Gastroesophageal sphincter (tissue), 4 donors: ENCODE results near the gene ADAM22. TPM values are rescaled to one million over a fixed set of nuclear protein-coding genes. Genes with fewer than 3 reads are reported as not detected.
A peak's percentile ranks its signal among the peaks of the same experiment; 100 is the strongest.

ENCODE experiments used
- ATAC-seq: fragments of 150-250 bp; one replicate; pipeline ENCODE4 v1.9.1; 2016; ENCODE audit warnings: mild to moderate bottlenecking, moderate library complexity
- H3K27ac ChIP-seq, 4 donors: fragments of 200-600 bp; sonication (generic) in 3 of 4; 1 replicate in 3 of 4; 2 replicates in 1 of 4; pipeline ENCODE4 v1.5.1; 2016 to 2019
- H3K27me3 ChIP-seq: fragments of 200-600 bp; sonication (generic); one replicate; pipeline ENCODE4 v1.5.1; 2019
- H3K36me3 ChIP-seq, 2 donors: fragments of 200-600 bp; sonication (generic); one replicate each; pipeline ENCODE4 v1.5.1; 2019; ENCODE audit warnings: control low read depth in 1 of 2
- H3K4me1 ChIP-seq, 3 donors: fragments of 200-600 bp; sonication (generic); 1 replicate in 2 of 3; 2 replicates in 1 of 3; pipeline ENCODE4 v1.5.1; 2016 to 2019; ENCODE audit warnings: control low read depth in 2 of 3
- H3K4me3 ChIP-seq, 2 donors: fragments of 200-600 bp; sonication (generic); one replicate each; pipeline ENCODE4 v1.5.1; 2019; ENCODE audit warnings: mild to moderate bottlenecking in 1 of 2, moderate library complexity in 1 of 2
- H3K9me3 ChIP-seq, 3 donors: fragments of 200-600 bp; sonication (generic); one replicate each; pipeline ENCODE4 v1.5.1; 2017 to 2019; ENCODE audit warnings: control low read depth in 2 of 3
- EP300 ChIP-seq: sonication (generic); formaldehyde crosslinking; IDR thresholded peaks from one replicate; pipeline ENCODE4 v1.6.1; 2017; ENCODE audit warnings: antibody characterized with exemption, mild to moderate bottlenecking
- POLR2A ChIP-seq, 2 donors: fragments of 450-650 bp; IDR thresholded peaks; one replicate each; pipeline ENCODE4 v1.6.1; 2017; ENCODE audit warnings: antibody characterized with exemption in 2 of 2, mild to moderate bottlenecking in 2 of 2, moderate library complexity in 1 of 2
- POLR2AphosphoS5 ChIP-seq: sonication (generic); formaldehyde crosslinking; IDR thresholded peaks from one replicate; pipeline ENCODE4 v1.6.1; 2017; ENCODE audit warnings: antibody characterized with exemption
- WGBS, 2 donors: methylation state at CpG; one replicate each; pipeline ENCODE4 v1.1.5; 2018; ENCODE audit warnings: low coverage in 1 of 2; 5-methylcytosine and 5-hydroxymethylcytosine counted together
- total RNA-seq, 4 donors: library from RNA; depleted of rRNA; stranded (reverse); fragments of >200 nt; gene quantifications; one replicate each; pipeline ENCODE4 v1.1.0, GENCODE V29; 2016
- TF ChIP-seq, protein P1 (sequence below), 4 experiments: fragments of 200-600 bp in 2 of 4; fragments of 450-650 bp in 2 of 4; sonication (generic) in 1 of 4; IDR thresholded peaks; one replicate each; pipeline ENCODE4 v1.5.1; 2017 to 2019; ENCODE audit warnings: antibody characterized with exemption in 4 of 4, mild to moderate bottlenecking in 2 of 4, moderate library complexity in 2 of 4

The ADAM22 gene
- total RNA-seq, 4 donors from 2014 or later, result 1.1 to 3.6 (median 1.7) TPM

DNA sequence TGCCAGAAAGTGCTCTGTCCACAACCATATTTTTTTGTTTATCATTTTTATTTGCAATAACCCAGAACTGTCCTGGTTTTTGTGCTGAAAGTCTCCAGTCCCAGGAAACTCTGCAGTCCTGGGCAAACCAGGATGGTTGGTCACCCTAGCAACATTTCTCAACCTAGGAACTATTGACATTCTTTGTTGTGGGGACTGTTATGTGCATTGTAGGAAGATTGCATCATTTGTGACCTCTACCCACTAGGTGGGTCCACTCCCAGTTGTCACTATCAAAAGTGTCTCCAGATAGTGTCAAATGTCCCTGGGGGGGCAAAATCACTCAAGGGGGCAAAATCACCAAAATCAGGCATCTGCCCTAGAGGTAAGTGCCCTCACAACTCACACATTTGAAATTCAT is 299.8 kb downstream of the ADAM22 start:
- no peak for ATAC-seq
- Histone ChIP-seq H3K4me3 (no peak overlapping the region), H3K27me3 (peaks cover 6% of the 10 kb centered on the region), H3K27ac (no peak overlapping the region), H3K36me3 (no peaks in the 10 kb centered on the region), H3K4me1 (no peaks in the 10 kb centered on the region), H3K9me3 (peaks cover 0 to 7% (median 0%) of the 10 kb centered on the region in 3 donors)
- TF ChIP-seq POLR2AphosphoS5 (no peak), EP300 (no peak), POLR2A (IDR thresholded peaks at IDR 0.05) (no peak)
- TF ChIP-seq, protein P1, sequence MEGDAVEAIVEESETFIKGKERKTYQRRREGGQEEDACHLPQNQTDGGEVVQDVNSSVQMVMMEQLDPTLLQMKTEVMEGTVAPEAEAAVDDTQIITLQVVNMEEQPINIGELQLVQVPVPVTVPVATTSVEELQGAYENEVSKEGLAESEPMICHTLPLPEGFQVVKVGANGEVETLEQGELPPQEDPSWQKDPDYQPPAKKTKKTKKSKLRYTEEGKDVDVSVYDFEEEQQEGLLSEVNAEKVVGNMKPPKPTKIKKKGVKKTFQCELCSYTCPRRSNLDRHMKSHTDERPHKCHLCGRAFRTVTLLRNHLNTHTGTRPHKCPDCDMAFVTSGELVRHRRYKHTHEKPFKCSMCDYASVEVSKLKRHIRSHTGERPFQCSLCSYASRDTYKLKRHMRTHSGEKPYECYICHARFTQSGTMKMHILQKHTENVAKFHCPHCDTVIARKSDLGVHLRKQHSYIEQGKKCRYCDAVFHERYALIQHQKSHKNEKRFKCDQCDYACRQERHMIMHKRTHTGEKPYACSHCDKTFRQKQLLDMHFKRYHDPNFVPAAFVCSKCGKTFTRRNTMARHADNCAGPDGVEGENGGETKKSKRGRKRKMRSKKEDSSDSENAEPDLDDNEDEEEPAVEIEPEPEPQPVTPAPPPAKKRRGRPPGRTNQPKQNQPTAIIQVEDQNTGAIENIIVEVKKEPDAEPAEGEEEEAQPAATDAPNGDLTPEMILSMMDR (IDR thresholded peaks at IDR 0.05), result no peak

DNA sequence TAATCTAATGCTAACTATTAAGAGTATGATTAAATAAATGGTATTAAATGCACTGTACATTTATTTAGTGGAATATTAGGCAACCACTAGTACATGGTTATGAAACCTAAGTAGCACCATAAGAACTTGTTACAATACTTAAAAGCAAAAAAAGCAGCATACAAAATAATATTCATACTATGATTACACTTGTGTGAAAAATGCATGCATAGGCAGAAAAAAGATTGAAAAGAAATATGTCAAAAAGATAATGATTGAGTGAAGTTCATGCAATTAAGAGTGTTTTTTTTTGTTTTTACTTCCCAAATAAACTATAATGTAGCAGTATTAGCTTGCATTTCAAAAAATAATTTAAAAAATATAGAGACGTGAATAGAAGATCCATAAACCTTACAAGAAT is 305.8 kb downstream of the ADAM22 start:
- 92 to 95% methylated on average over 1 of the region's 1 CpG for WGBS, 2 donors
- Histone ChIP-seq H3K36me3 (no peaks in the 10 kb centered on the region), H3K4me1 (no peaks in the 10 kb centered on the region), H3K27me3 (no peaks in the 10 kb centered on the region), H3K9me3 (no peaks in the 10 kb centered on the region), H3K27ac (no peak overlapping the region), H3K4me3 (no peak overlapping the region)
- TF ChIP-seq POLR2AphosphoS5, result no peak
- no peak for TF ChIP-seq EP300
- no peak for TF ChIP-seq POLR2A (IDR thresholded peaks at IDR 0.05)
- TF ChIP-seq, protein P1 (IDR thresholded peaks at IDR 0.05), result no peak
- no peak for ATAC-seq

DNA sequence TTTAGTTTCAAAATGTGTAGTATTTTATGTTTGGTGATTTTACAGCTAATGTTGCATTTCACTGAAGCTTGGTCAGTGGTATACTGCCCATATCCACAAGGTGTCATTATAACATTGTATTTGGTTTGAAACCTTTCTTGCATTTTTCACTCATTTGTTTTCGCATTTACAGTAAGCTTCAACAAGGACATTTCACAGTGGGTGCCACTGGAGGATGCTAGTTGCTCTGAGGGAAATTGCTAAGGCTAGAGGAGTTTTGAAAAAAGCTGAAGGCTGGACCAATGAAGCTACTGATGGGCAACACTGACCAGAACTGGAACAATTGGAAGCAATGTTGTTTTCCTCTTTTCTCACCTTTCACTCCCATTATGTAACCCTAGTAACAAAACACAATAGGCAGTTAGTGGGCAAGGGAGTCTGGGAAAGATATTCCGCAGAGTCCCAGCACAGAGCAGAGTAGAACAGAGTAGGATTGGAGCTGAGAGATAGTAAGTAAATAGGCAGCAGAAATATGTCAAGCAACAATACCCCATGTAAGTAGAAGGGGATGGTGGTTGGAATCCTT is 309.4 kb downstream of the ADAM22 start:
- WGBS, 2 donors, result 10 to 50% methylated on average over 1 to 2 of the region's 2 CpGs
- Histone ChIP-seq H3K4me3 (no peak overlapping the region), H3K4me1 (no peaks in the 10 kb centered on the region), H3K9me3 (no peaks in the 10 kb centered on the region), H3K36me3 (no peaks in the 10 kb centered on the region), H3K27ac (no peak overlapping the region), H3K27me3 (no peaks in the 10 kb centered on the region)
- TF ChIP-seq POLR2AphosphoS5 (peak; percentile 21), EP300 (no peak), POLR2A (IDR thresholded peaks at IDR 0.05) (no peak)
- TF ChIP-seq, protein P1 (IDR thresholded peaks at IDR 0.05), result peak; percentile 42 to 72 (median 71)
- ATAC-seq, result peak; percentile 46

DNA sequence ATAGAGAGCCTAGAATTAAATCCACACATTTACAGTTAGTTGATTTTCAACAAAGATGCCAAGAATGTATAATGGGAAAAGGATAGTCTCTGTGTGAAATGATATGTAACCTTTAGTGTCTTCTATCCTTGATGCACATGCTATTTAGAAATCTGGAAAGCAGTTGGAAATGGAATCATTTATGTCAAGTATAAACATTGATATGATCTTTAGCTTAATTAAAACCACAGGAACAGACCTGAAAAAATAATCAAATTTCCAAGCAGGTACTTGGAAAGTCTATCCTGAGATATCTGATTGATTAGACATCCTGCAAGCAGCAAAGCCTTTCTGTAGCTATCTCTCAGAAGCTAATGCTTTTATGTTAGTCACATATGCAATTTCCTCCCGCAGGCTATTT is 310.2 kb downstream of the ADAM22 start:
- 91 to 100% methylated on average over 1 of the region's 1 CpG for WGBS, 2 donors
- H3K36me3 ChIP-seq, result no peaks in the 10 kb centered on the region
- TF ChIP-seq POLR2A (IDR thresholded peaks at IDR 0.05) (no peak), POLR2AphosphoS5 (no peak), EP300 (no peak)
- TF ChIP-seq, protein P1 (IDR thresholded peaks at IDR 0.05), result no peak
- no peaks in the 10 kb centered on the region for H3K27me3 ChIP-seq
- no peak overlapping the region for H3K27ac ChIP-seq
- no peaks in the 10 kb centered on the region for H3K4me1 ChIP-seq
- no peak overlapping the region for H3K4me3 ChIP-seq
- no peak for ATAC-seq
- H3K9me3 ChIP-seq, result no peaks in the 10 kb centered on the region

Other genes with a start within 250 kb of the ADAM22 start
- gene SLC25A40, start 57.9 kb upstream of the ADAM22 start, total RNA-seq, result 10 to 100 TPM in 2 of 4 donors, 1 to 10 TPM in 2; 7.8 to 14.0 (median 9.5) TPM
- 1 to 10 TPM; 3.1 to 7.6 (median 6.7) TPM for gene DBF4, start 57.8 kb upstream of the ADAM22 start, total RNA-seq